HG02938 (cell line): ENCODE data around the gene SLC2A9.
"Not testable (repeated sequence)": the region's sequence is repeated elsewhere in the genome, so short reads cannot be mapped to it uniquely, and the experiment has no call there.

Experiments used
- ATAC-seq: cut with Tn5 transposase; IDR thresholded peaks from one replicate; pipeline ENCODE4 v1.9.1; 2021; ENCODE audit warnings: mild to moderate bottlenecking, moderate library complexity; ENCODE audit not compliant: unreplicated experiment

The SLC2A9 gene

GRCh38 chr4:9845791-9846493, 175.4 kb downstream of the SLC2A9 start:
- ATAC-seq, result no peak

- no peak for ATAC-seq
Measured at GRCh38 chr4:9841072-9841471, 180.2 kb downstream of the SLC2A9 start.

- ATAC-seq, result no peak
Measured at GRCh38 chr4:9835430-9835829, 185.9 kb downstream of the SLC2A9 start.

DNA sequence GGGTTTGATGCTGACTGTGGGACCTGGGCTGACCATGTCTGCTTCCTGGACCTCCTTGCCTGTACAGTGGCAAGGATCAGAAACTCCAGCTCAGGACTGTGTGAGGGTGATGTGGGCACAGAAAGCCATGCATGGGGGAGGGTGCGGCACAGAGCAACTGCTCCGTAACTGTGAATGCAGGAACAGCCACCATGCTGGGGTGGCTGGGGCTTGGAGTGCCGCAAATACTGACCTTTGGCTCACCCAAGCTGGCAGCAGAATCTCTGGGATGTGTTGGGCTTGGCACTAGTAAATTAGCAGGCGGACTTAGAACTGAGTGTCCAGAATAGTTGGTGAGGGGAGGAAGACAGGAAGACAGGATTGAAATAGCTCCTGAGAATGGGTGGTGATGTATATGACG, 187.9 kb downstream of the SLC2A9 start:
- ATAC-seq, result no peak

DNA sequence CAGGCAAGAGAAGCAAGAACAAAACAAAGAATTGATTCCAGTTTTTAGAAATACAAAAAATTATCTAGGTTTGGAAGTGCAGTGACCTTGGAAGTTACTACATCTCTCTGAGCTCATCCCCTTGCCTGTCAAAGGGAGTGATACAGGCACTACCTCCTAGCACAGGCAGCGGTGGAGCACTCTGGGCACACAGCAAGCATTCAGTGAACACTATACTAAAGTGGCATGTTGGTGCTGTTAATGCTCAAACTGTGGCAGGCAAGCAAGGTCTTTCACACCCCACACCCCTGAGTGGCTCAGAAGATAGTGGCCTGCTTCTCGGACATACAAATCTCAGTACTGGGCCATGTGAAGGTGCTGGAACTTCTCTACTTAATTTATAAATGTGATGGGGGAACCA, 188.7 kb downstream of the SLC2A9 start:
- no peak for ATAC-seq

GRCh38 chr4:9826551-9826950, 194.7 kb downstream of the SLC2A9 start:
- ATAC-seq, result no peak

DNA sequence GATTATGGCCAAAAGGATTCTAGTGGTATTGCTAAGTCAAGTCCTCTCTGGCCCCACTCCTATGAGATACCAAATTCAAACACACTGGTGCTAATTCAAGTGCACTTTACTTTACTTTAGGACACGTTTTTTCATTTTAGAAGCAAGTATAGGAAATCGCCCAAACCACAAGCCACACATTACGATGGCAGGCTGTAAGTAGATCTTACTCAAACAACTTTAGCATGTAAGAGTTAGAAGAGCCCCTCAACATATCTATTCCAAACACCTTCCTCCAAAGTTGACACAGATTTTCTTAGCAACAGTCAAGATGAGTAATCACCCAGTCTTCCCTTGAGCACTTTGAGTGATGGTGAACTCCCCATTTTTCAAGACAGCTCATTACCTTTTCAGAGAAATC, 196.2 kb downstream of the SLC2A9 start:
- peak; percentile 54 for ATAC-seq

GRCh38 chr4:9820343-9820742, 201.0 kb downstream of the SLC2A9 start:
- ATAC-seq, result no peak

DNA sequence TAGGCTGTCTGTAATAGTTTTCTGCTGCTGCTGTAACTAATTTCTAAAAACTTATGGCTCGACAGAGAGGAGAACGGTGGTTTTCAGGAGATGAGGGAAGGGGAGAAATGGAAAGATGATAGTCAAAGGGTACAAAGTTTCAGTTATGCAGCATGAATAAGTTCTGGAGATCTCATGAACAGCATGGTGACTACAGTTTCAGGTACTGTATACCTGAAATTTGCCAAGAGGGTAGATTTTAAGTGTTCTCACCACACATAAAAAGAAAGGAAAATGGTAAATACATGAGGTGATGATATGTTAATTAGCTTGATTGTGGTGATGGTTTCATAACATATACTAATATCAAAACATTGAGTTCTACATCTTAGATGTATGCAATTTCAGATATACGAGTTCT, 205.0 kb downstream of the SLC2A9 start:
- ATAC-seq, result no peak

DNA sequence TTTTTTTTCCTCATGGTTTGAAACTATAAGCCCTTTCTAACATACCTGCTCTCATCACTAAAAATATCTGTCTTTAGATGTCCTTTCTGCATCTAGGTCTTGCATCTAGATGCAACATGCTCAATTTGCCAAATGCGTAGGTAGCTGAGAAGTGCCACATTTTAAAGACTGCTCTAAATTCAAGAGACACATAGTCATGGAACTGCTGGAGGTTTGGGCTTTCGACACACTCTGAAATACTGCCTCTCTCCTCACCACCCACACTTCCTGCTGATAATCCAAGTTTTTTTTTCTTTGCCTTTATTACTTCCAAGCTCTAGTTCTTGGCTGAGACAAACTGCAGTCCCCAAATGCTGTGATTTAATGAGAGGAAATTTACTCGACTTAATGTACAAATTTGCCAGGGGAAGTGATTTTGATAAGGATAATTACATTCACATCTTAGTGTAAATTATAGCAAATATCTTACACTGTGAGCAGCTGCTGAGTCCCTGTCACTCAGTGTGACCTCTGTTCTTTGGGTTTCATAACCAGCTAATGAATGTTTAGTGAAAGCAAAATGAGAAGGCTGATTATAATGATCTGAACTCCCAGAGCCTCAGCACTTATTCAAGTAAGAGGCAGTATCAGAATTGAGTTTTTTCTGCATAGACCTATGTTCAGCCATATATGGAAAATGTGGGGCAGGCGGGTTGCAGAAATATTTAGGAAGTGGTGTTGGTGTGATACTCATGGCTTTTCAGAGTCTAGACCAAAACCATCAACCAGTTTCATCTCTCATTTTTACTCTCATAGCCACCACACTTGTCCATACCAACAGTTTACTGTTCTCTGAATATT, 208.6 kb downstream of the SLC2A9 start:
- ATAC-seq, result peak; percentile 92

GRCh38 chr4:9811806-9812205, 209.5 kb downstream of the SLC2A9 start:
- ATAC-seq, result no peak

- ATAC-seq, result no peak
Measured at GRCh38 chr4:9808077-9808476, 213.2 kb downstream of the SLC2A9 start.

GRCh38 chr4:9804918-9805317, 216.4 kb downstream of the SLC2A9 start:
- no peak for ATAC-seq

- no peak for ATAC-seq
Measured at GRCh38 chr4:9800848-9801247, 220.4 kb downstream of the SLC2A9 start.

DNA sequence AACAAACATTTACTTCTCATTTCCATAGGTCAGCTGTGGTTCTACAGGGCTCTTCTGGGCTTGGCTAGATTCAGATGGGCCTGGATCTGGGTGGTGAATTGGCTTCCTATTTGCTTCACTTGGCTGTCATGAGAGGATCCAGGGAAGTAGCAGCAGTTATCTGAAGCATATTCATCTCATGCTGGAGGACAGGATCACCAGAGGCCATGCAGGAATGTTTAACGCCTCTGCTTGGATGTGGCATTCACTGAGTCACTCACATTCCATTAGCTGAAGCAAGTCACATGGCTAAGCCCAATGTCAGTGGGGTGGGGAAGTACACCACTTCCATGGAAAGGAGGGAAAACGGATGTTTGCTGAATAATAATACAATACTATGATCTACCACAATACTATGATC, 224.7 kb downstream of the SLC2A9 start:
- ATAC-seq, result not testable (repeated sequence)

GRCh38 chr4:9792381-9792780, 228.9 kb downstream of the SLC2A9 start:
- no peak for ATAC-seq

DNA sequence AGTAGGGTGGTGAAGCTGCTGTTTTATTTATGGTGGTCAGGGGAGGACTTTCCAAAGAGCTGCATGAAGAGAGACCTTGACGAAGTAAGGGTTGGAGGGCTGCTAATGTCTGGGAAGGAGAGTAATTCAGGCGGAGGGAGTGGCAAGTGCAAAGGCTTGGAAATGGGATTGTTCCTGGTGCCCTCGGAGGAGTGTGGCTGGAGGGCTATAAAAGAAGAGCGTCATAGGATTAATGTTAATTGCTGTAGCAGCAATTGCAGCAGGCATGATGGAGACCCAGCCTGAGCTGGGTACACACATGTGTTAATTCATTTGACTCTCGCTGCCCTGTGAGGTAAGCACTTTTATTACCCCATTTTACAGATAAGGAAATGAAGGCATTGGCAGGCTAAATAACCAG, 235.4 kb downstream of the SLC2A9 start:
- not testable (repeated sequence) for ATAC-seq

DNA sequence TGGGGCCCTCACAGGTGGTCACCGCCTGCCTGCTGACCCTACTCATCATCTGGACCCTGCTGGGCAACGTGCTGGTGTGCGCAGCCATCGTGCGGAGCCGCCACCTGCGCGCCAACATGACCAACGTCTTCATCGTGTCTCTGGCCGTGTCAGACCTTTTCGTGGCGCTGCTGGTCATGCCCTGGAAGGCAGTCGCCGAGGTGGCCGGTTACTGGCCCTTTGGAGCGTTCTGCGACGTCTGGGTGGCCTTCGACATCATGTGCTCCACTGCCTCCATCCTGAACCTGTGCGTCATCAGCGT, 239.2 kb downstream of the SLC2A9 start:
- no peak for ATAC-seq

GRCh38 chr4:9781343-9782135, 239.8 kb downstream of the SLC2A9 start, which contains the start of gene DRD5:
DRD5 (plus strand) TSS chr4:9781634; CDS start chr4:9782030, 396 bp downstream.
- no peak for ATAC-seq
